ENCODE results near the gene TIMP1. TPM values are rescaled to one million over a fixed set of nuclear protein-coding genes. Genes with fewer than 3 reads are reported as not detected.

Gene TIMP1
- total RNA-seq, 2 experiments from 2014 or later: 4.0 to 4.1 TPM

GRCh38 chrX:47572773-47573340, 9.4 kb upstream of the TIMP1 start:
- ChIA-PET CTCF (no interaction called here), POLR2A (no interaction called here)

GRCh38 chrX:47573341-47574075, 8.7 kb upstream of the TIMP1 start:
- CTCF ChIA-PET: no interaction called here

GRCh38 chrX:47574076-47574546, 8.1 kb upstream of the TIMP1 start:
- ChIA-PET POLR2A (interaction anchor here (0.6 kb wide), 1 partner anchor 891 kb away, joined by 5 read pairs; no protein-coding TSS in a partner anchor), CTCF (no interaction called here)

More at GRCh38 chrX:47573341-47574075, 8.7 kb upstream of the TIMP1 start:
- POLR2A ChIA-PET: interaction anchor here (0.6 kb wide), 1 partner anchor 891 kb away, joined by 5 read pairs; no protein-coding TSS in a partner anchor

- ChIA-PET POLR2A (interaction anchor here (0.6 kb wide), 1 partner anchor 890 kb away, joined by 5 read pairs; no protein-coding TSS in a partner anchor), CTCF (no interaction called here)
Measured at GRCh38 chrX:47574547-47575301, 7.5 kb upstream of the TIMP1 start.

- ChIA-PET POLR2A (no interaction called here), CTCF (no interaction called here)
Measured at GRCh38 chrX:47576021-47576898, 6.0 kb upstream of the TIMP1 start.

- ChIA-PET POLR2A (no interaction called here), CTCF (no interaction called here)
Measured at GRCh38 chrX:47577424-47577823, 4.8 kb upstream of the TIMP1 start.

GRCh38 chrX:47577901-47578300, 4.3 kb upstream of the TIMP1 start:
- POLR2A ChIA-PET: no interaction called here

GRCh38 chrX:47578692-47579091, 3.5 kb upstream of the TIMP1 start:
- POLR2A ChIA-PET: no interaction called here
- CTCF ChIA-PET: no interaction called here

More at GRCh38 chrX:47577901-47578300, 4.3 kb upstream of the TIMP1 start:
- CTCF ChIA-PET: no interaction called here

- ChIA-PET CTCF (no interaction called here), POLR2A (no interaction called here)
Measured at GRCh38 chrX:47579537-47579936, 2.7 kb upstream of the TIMP1 start.

GRCh38 chrX:47583240-47583861, 1.1 kb downstream of the TIMP1 start:
- POLR2A ChIA-PET: interaction anchor here (0.6 kb wide), 1 partner anchor 102 kb away, joined by 4 read pairs; no protein-coding TSS in a partner anchor
- CTCF ChIA-PET: interaction anchor here (0.6 kb wide), 1 partner anchor 41 kb away, joined by 4 read pairs; no protein-coding TSS in a partner anchor

GRCh38 chrX:47584714-47585113, 2.5 kb downstream of the TIMP1 start:
- POLR2A ChIA-PET: no interaction called here
- CTCF ChIA-PET: no interaction called here

- ChIA-PET POLR2A (no interaction called here), CTCF (no interaction called here)
Measured at GRCh38 chrX:47585273-47585672, 3.0 kb downstream of the TIMP1 start.

- CTCF ChIA-PET: no interaction called here
- POLR2A ChIA-PET: no interaction called here
Measured at GRCh38 chrX:47586043-47586787, 4.0 kb downstream of the TIMP1 start.

GRCh38 chrX:47587091-47587891, 5.1 kb downstream of the TIMP1 start:
- POLR2A ChIA-PET: no interaction called here
- CTCF ChIA-PET: no interaction called here

- CTCF ChIA-PET: no interaction called here
- POLR2A ChIA-PET: no interaction called here
Measured at GRCh38 chrX:47587906-47588735, 5.9 kb downstream of the TIMP1 start.

- ChIA-PET CTCF (no interaction called here), POLR2A (no interaction called here)
Measured at GRCh38 chrX:47590984-47591383, 8.7 kb downstream of the TIMP1 start.

- CTCF ChIA-PET: no interaction called here
Measured at GRCh38 chrX:47593522-47593921, 11.3 kb downstream of the TIMP1 start.

More at GRCh38 chrX:47593522-47593921, 11.3 kb downstream of the TIMP1 start:
- POLR2A ChIA-PET: no interaction called here

Measured in activated CD8-positive, alpha-beta memory T cell treated with anti-CD3 and anti-CD28 coated beads for 36 hours (primary cell).